Stimulated activated CD8-positive, alpha-beta memory T cell treated with anti-CD3 and anti-CD28 coated beads, Interleukin-15, amount 100 ng/mL, for 48 hours (primary cell): ENCODE data around the gene STK10.

Source experiments
- DNase-seq, 2 donors: peaks; one replicate each; pipeline ENCODE4 v3.0.0-alpha.2; 2020; ENCODE audit warnings: low read depth in 2 of 2

Gene STK10

GRCh38 chr5:172090976-172091547 is 97.0 kb downstream of the STK10 start:
- no peak for DNase-seq

GRCh38 chr5:172089298-172090117 is 98.5 kb downstream of the STK10 start:
- DNase-seq: no peak

GRCh38 chr5:172088801-172089200 is 99.2 kb downstream of the STK10 start:
- DNase-seq: no peak

- no peak for DNase-seq
These were observed 101.6 kb downstream of the STK10 start for GRCh38 chr5:172086194-172086975.

- no peak for DNase-seq
These were observed 102.3 kb downstream of the STK10 start for GRCh38 chr5:172085738-172086137.

- DNase-seq: no peak
These were observed 105.8 kb downstream of the STK10 start for GRCh38 chr5:172082180-172082579.

- no peak for DNase-seq
These were observed 108.1 kb downstream of the STK10 start for GRCh38 chr5:172079876-172080275.

- DNase-seq: no peak
These were observed 109.2 kb downstream of the STK10 start for GRCh38 chr5:172078726-172079345.

- DNase-seq: no peak
These were observed 110.2 kb downstream of the STK10 start for GRCh38 chr5:172077664-172078425.

GRCh38 chr5:172076761-172077244 is 111.2 kb downstream of the STK10 start:
- DNase-seq: no peak

GRCh38 chr5:172075656-172076055 is 112.4 kb downstream of the STK10 start:
- no peak for DNase-seq

- no peak for DNase-seq
These were observed 113.1 kb downstream of the STK10 start for GRCh38 chr5:172074896-172075295.

GRCh38 chr5:172071309-172071875 is 116.6 kb downstream of the STK10 start:
- DNase-seq: no peak

- no peak for DNase-seq
These were observed 122.5 kb downstream of the STK10 start for GRCh38 chr5:172065431-172066065.

GRCh38 chr5:172064766-172065165 is 123.3 kb downstream of the STK10 start:
- no peak for DNase-seq

- DNase-seq: no peak
These were observed 123.7 kb downstream of the STK10 start for GRCh38 chr5:172064358-172064757.

GRCh38 chr5:172063463-172064235 is 124.4 kb downstream of the STK10 start:
- no peak for DNase-seq

- no peak for DNase-seq
These were observed 128.3 kb downstream of the STK10 start for GRCh38 chr5:172059661-172060100.

- no peak for DNase-seq
These were observed 129.9 kb downstream of the STK10 start for GRCh38 chr5:172058088-172058487.

- DNase-seq: no peak
These were observed 132.0 kb downstream of the STK10 start for GRCh38 chr5:172055996-172056395.
